HG03060 (cell line): Measurements from ENCODE around the gene TNFAIP1.

Experiments
- ATAC-seq: cut with Tn5 transposase; IDR thresholded peaks from one replicate; pipeline ENCODE4 v1.9.1; 2021; ENCODE audit warnings: low read depth, moderate number of reproducible peaks; ENCODE audit not compliant: unreplicated experiment

Gene TNFAIP1

GRCh38 chr17:28369684-28370034 is 34.1 kb downstream of the TNFAIP1 start:
- ATAC-seq: no peak

GRCh38 chr17:28370035-28370743 is 34.6 kb downstream of the TNFAIP1 start, which contains the start of gene VTN:
VTN (minus strand) TSS chr17:28370307; CDS start chr17:28370203, 104 bp downstream.
- no peak for ATAC-seq

GRCh38 chr17:28370744-28371103 is 35.2 kb downstream of the TNFAIP1 start:
- no peak for ATAC-seq

- no peak for ATAC-seq
Measured at GRCh38 chr17:28371245-28372202, 36.0 kb downstream of the TNFAIP1 start, which contains the start of gene SARM1. SARM1 (plus strand) TSS chr17:28371694; CDS start chr17:28372033, 339 bp downstream.

- ATAC-seq: no peak
Measured at GRCh38 chr17:28372203-28372944, 36.8 kb downstream of the TNFAIP1 start.

- ATAC-seq: no peak
Measured at GRCh38 chr17:28372945-28373274, 37.3 kb downstream of the TNFAIP1 start.

GRCh38 chr17:28379814-28380801 is 44.5 kb downstream of the TNFAIP1 start:
- ATAC-seq: no peak

- no peak for ATAC-seq
Measured at GRCh38 chr17:28381141-28381825, 45.7 kb downstream of the TNFAIP1 start.

GRCh38 chr17:28384281-28385036 is 48.9 kb downstream of the TNFAIP1 start:
- ATAC-seq: no peak

- ATAC-seq: no peak
Measured at GRCh38 chr17:28385037-28385400, 49.5 kb downstream of the TNFAIP1 start.

GRCh38 chr17:28385406-28385805 is 49.8 kb downstream of the TNFAIP1 start:
- ATAC-seq: no peak

- no peak for ATAC-seq
Measured at GRCh38 chr17:28386391-28386790, 50.8 kb downstream of the TNFAIP1 start.

GRCh38 chr17:28388106-28388505 is 52.5 kb downstream of the TNFAIP1 start:
- ATAC-seq: no peak

GRCh38 chr17:28390141-28390540 is 54.6 kb downstream of the TNFAIP1 start:
- ATAC-seq: no peak

GRCh38 chr17:28390563-28390962 is 55.0 kb downstream of the TNFAIP1 start:
- ATAC-seq: no peak

GRCh38 chr17:28390984-28391383 is 55.4 kb downstream of the TNFAIP1 start:
- ATAC-seq: no peak

GRCh38 chr17:28391401-28391800 is 55.8 kb downstream of the TNFAIP1 start:
- no peak for ATAC-seq

- ATAC-seq: no peak
Measured at GRCh38 chr17:28392491-28392890, 56.9 kb downstream of the TNFAIP1 start.
